ENCODE data around the gene FGF1. TPM values are rescaled to one million over a fixed set of nuclear protein-coding genes. Genes with fewer than 3 reads are reported as not detected.

Gene FGF1
- total and polyA plus RNA-seq, 9 donors, result 0.10 to 3.6 (median 0.55) TPM

DNA sequence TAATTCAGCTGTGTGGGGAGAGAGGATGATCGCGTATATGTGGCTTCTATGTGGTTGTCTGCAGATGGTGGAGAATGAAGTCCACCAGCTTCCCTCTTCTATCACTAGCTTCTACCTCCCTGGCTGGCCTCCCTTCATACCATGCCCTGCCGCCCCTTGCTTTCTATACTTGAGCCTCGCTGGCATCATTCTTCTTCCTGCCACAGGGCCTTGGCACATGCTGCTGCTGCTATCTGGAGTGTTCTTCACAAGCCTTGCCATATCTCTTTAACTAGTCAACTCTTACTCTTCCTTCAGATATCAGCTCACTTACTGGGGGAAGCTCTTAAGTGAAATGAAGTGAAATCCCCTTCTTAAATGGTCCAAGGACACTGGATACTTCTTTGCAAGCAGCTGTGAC is 100.4 kb downstream of the FGF1 start:
- DNase-seq, result no peak
- H3K27me3 ChIP-seq, result no peaks in the 10 kb centered on the region
- no peak overlapping the region for H3K27ac ChIP-seq
- H3K4me3 ChIP-seq, result no peak overlapping the region
- H3K36me3 ChIP-seq, result no peaks in the 10 kb centered on the region
- intact Hi-C loops (cut with DNase I), result no loop called here
- TF ChIP-seq, protein P1, sequence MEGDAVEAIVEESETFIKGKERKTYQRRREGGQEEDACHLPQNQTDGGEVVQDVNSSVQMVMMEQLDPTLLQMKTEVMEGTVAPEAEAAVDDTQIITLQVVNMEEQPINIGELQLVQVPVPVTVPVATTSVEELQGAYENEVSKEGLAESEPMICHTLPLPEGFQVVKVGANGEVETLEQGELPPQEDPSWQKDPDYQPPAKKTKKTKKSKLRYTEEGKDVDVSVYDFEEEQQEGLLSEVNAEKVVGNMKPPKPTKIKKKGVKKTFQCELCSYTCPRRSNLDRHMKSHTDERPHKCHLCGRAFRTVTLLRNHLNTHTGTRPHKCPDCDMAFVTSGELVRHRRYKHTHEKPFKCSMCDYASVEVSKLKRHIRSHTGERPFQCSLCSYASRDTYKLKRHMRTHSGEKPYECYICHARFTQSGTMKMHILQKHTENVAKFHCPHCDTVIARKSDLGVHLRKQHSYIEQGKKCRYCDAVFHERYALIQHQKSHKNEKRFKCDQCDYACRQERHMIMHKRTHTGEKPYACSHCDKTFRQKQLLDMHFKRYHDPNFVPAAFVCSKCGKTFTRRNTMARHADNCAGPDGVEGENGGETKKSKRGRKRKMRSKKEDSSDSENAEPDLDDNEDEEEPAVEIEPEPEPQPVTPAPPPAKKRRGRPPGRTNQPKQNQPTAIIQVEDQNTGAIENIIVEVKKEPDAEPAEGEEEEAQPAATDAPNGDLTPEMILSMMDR (IDR thresholded peaks at IDR 0.05), result no peak
- TF ChIP-seq POLR2A (IDR thresholded peaks at IDR 0.05) (no peak), EP300 (IDR thresholded peaks at IDR 0.05) (no peak)
- 69 to 73% (median 70%) methylated on average over 4 of the region's 4 CpGs for WGBS, 3 donors
- H3K4me1 ChIP-seq (ENCODE audit: insufficient read depth), result no peaks in the 10 kb centered on the region
- H3K9me3 ChIP-seq, result no peaks in the 10 kb centered on the region

GRCh38 chr5:142584891-142585290 is 101.0 kb downstream of the FGF1 start:
- H3K27me3 ChIP-seq, result no peaks in the 10 kb centered on the region

GRCh38 chr5:142578161-142578830 is 107.6 kb downstream of the FGF1 start:
- TF ChIP-seq EP300 (IDR thresholded peaks at IDR 0.05), result no peak
- TF ChIP-seq, protein P1 (IDR thresholded peaks at IDR 0.05), result no peak
- TF ChIP-seq POLR2A (IDR thresholded peaks at IDR 0.05), result no peak
- no peaks in the 10 kb centered on the region for H3K36me3 ChIP-seq
- H3K4me3 ChIP-seq, result no peak overlapping the region
- H3K9me3 ChIP-seq, result no peaks in the 10 kb centered on the region
- no peaks in the 10 kb centered on the region for H3K4me1 ChIP-seq (ENCODE audit: insufficient read depth)
- intact Hi-C loops (cut with DNase I), result no loop called here
- no peak overlapping the region for H3K27ac ChIP-seq
- no peaks in the 10 kb centered on the region for H3K27me3 ChIP-seq
- 83 to 89% (median 86%) methylated on average over 3 of the region's 3 CpGs for WGBS, 3 donors
- DNase-seq, result no peak

More at GRCh38 chr5:142584891-142585290, 101.0 kb downstream of the FGF1 start:
- WGBS, 3 donors, result 5 to 12% (median 11%) methylated on average over 1 of the region's 1 CpG
- no peak for TF ChIP-seq EP300 (IDR thresholded peaks at IDR 0.05)
- TF ChIP-seq, protein P1 (IDR thresholded peaks at IDR 0.05), result no peak
- no peak for TF ChIP-seq POLR2A (IDR thresholded peaks at IDR 0.05)
- Histone ChIP-seq H3K36me3 (no peaks in the 10 kb centered on the region), H3K27ac (no peak overlapping the region), H3K4me3 (no peak overlapping the region), H3K9me3 (no peaks in the 10 kb centered on the region), H3K4me1 (ENCODE audit: insufficient read depth) (no peaks in the 10 kb centered on the region)
- intact Hi-C loops (cut with DNase I), result no loop called here
- DNase-seq, result no peak

DNA sequence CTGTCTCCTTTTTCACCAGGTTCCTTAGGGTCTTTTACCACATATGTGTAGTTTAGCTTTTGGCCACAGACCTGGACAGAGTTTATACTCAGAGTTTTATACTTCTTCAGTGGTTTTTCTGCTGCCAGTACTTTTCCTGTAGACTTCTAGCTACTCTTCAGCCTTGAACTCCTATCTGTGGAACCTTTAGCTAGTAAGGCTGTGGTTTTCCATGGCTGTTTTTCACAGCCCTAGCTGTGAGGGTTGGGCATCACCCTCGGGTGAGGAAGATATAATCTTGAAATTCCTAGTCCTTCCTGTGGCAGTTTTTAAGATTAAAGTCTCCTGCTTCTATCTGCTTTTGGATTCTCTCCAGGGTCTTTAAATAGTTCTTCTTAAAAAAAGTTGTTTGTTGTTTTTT is 109.1 kb downstream of the FGF1 start:
- Histone ChIP-seq H3K9me3 (no peaks in the 10 kb centered on the region), H3K4me3 (no peak overlapping the region), H3K27me3 (no peaks in the 10 kb centered on the region), H3K4me1 (ENCODE audit: insufficient read depth) (no peaks in the 10 kb centered on the region), H3K27ac (no peak overlapping the region), H3K36me3 (no peaks in the 10 kb centered on the region)
- intact Hi-C loops (cut with DNase I), result no loop called here
- 0 to 2% (median 0%) methylated on average over 1 of the region's 1 CpG for WGBS, 3 donors
- TF ChIP-seq POLR2A (IDR thresholded peaks at IDR 0.05) (no peak), EP300 (IDR thresholded peaks at IDR 0.05) (no peak)
- TF ChIP-seq, protein P1 (IDR thresholded peaks at IDR 0.05), result no peak
- no peak for DNase-seq

Measured in ovary (tissue), 9 donors.